Duodenal mucosa (tissue), 2 donors: ENCODE measurements around the gene PMM1.
"Not testable (repeated sequence)": the region's sequence is repeated elsewhere in the genome, so short reads cannot be mapped to it uniquely, and the experiment has no call there.

Experiments used
- H3K27ac ChIP-seq: one replicate; pipeline ENCODE4 v1.7.0; 2013; ENCODE audit warnings: low read depth, low read length
- H3K27me3 ChIP-seq, 2 donors: one replicate each; pipeline ENCODE4 v1.7.0; 2013; ENCODE audit warnings: low read length in 2 of 2, control low read depth in 1 of 2; ENCODE audit not compliant: insufficient read depth in 2 of 2, control insufficient read depth in 1 of 2
- H3K36me3 ChIP-seq, 2 donors: one replicate each; pipeline ENCODE4 v1.7.0; 2013; ENCODE audit warnings: low read length in 2 of 2, control low read depth in 1 of 2; ENCODE audit not compliant: insufficient read depth in 2 of 2, control insufficient read depth in 1 of 2
- H3K4me1 ChIP-seq, 2 donors: one replicate each; pipeline ENCODE4 v1.7.0; 2013; ENCODE audit warnings: low read length in 2 of 2, control low read depth in 1 of 2; ENCODE audit not compliant: insufficient read depth in 2 of 2, control insufficient read depth in 1 of 2
- H3K4me3 ChIP-seq, 2 donors: one replicate each; pipeline ENCODE4 v1.7.0; 2013; ENCODE audit warnings: low read length in 2 of 2, low read depth in 1 of 2
- H3K9ac ChIP-seq, 2 donors: one replicate each; pipeline ENCODE4 v1.7.0; 2013; ENCODE audit warnings: low read length in 2 of 2, low read depth in 1 of 2
- H3K9me3 ChIP-seq, 2 donors: one replicate each; pipeline ENCODE4 v1.7.0; 2013; ENCODE audit warnings: low read length in 2 of 2, control low read depth in 1 of 2; ENCODE audit not compliant: control insufficient read depth in 1 of 2

The PMM1 gene

GRCh38 chr22:41589391-41590241 is at the start of gene PMM1:
TSS of gene PMM1 (minus strand) at chr22:41589840. CDS start at chr22:41589805, 35 bp downstream.
- Histone ChIP-seq H3K9ac (peak within 1 kb of the TSS; percentile 83 to 87), H3K27ac (peak within 1 kb of the TSS; percentile 59), H3K9me3 (no peaks in the 10 kb centered on the region), H3K27me3 (no peaks in the 10 kb centered on the region), H3K36me3 (peaks cover 5 to 10% of the 10 kb centered on the region in 2 donors), H3K4me1 (peaks cover 8 to 15% of the 10 kb centered on the region in 2 donors), H3K4me3 (peak within 1 kb of the TSS; percentile 97)

GRCh38 chr22:41638748-41639147 is 49.1 kb upstream of the PMM1 start:
- Histone ChIP-seq H3K4me3 (no peak overlapping the region), H3K4me1 (no peaks in the 10 kb centered on the region), H3K27ac (no peak overlapping the region), H3K27me3 (no peaks in the 10 kb centered on the region), H3K9ac (no peak overlapping the region), H3K36me3 (peaks cover 26 to 90% of the 10 kb centered on the region in 2 donors), H3K9me3 (no peaks in the 10 kb centered on the region)

GRCh38 chr22:41638124-41638523 is 48.5 kb upstream of the PMM1 start:
- Histone ChIP-seq H3K4me3 (no peak overlapping the region), H3K4me1 (no peaks in the 10 kb centered on the region), H3K36me3 (peaks cover 26 to 86% of the 10 kb centered on the region in 2 donors), H3K27ac (no peak overlapping the region), H3K9me3 (no peaks in the 10 kb centered on the region), H3K9ac (no peak overlapping the region), H3K27me3 (no peaks in the 10 kb centered on the region)

GRCh38 chr22:41637623-41638022 is 48.0 kb upstream of the PMM1 start:
- not testable (repeated sequence) for H3K9me3 ChIP-seq, H3K4me1 ChIP-seq, H3K9ac ChIP-seq, H3K27me3 ChIP-seq, H3K4me3 ChIP-seq, H3K27ac ChIP-seq
- peaks cover 24 to 82% of the 10 kb centered on the region in 2 donors for H3K36me3 ChIP-seq

- H3K27ac ChIP-seq = no peak overlapping the region
- no peak overlapping the region for H3K4me3 ChIP-seq
- no peaks in the 10 kb centered on the region for H3K27me3 ChIP-seq
- no peak overlapping the region for H3K9ac ChIP-seq
- peaks cover 23 to 79% of the 10 kb centered on the region in 2 donors for H3K36me3 ChIP-seq
- H3K9me3 ChIP-seq = no peaks in the 10 kb centered on the region
- H3K4me1 ChIP-seq = no peaks in the 10 kb centered on the region
Measured at GRCh38 chr22:41636467-41636866, 46.8 kb upstream of the PMM1 start.

GRCh38 chr22:41634610-41635009 is 45.0 kb upstream of the PMM1 start:
- H3K4me1 ChIP-seq = not testable (repeated sequence)
- peaks cover 23 to 68% of the 10 kb centered on the region in 2 donors for H3K36me3 ChIP-seq

GRCh38 chr22:41631615-41632014 is 42.0 kb upstream of the PMM1 start:
- H3K36me3 ChIP-seq = peaks cover 24 to 65% of the 10 kb centered on the region in 2 donors
- not testable (repeated sequence) for H3K27me3 ChIP-seq, H3K9me3 ChIP-seq, H3K9ac ChIP-seq, H3K4me3 ChIP-seq, H3K4me1 ChIP-seq, H3K27ac ChIP-seq

More at GRCh38 chr22:41634610-41635009, 45.0 kb upstream of the PMM1 start:
- not testable (repeated sequence) for H3K9ac ChIP-seq, H3K9me3 ChIP-seq, H3K27ac ChIP-seq, H3K4me3 ChIP-seq, H3K27me3 ChIP-seq

- not testable (repeated sequence) for H3K4me3 ChIP-seq, H3K9ac ChIP-seq, H3K27ac ChIP-seq, H3K9me3 ChIP-seq, H3K27me3 ChIP-seq, H3K4me1 ChIP-seq
- peaks cover 19 to 64% of the 10 kb centered on the region in 2 donors for H3K36me3 ChIP-seq
Measured at GRCh38 chr22:41631115-41631514, 41.5 kb upstream of the PMM1 start.

- Histone ChIP-seq H3K4me3 (no peak overlapping the region), H3K27ac (no peak overlapping the region), H3K9ac (no peak overlapping the region), H3K4me1 (peaks cover 8% of the 10 kb centered on the region in 2 donors), H3K27me3 (no peaks in the 10 kb centered on the region), H3K36me3 (peaks cover 19 to 62% of the 10 kb centered on the region in 2 donors), H3K9me3 (no peaks in the 10 kb centered on the region)
Measured at GRCh38 chr22:41625577-41625976, 35.9 kb upstream of the PMM1 start.

GRCh38 chr22:41621911-41622179 is 32.2 kb upstream of the PMM1 start:
- H3K4me1 ChIP-seq = peaks cover 17 to 29% of the 10 kb centered on the region in 2 donors
- peak overlapping the region; percentile 98 for H3K27ac ChIP-seq
- H3K27me3 ChIP-seq = no peaks in the 10 kb centered on the region
- H3K36me3 ChIP-seq = peaks cover 0 to 35% of the 10 kb centered on the region in 2 donors
- peak overlapping the region; percentile 82 to 98 for H3K4me3 ChIP-seq
- H3K9ac ChIP-seq = peak overlapping the region; percentile 95 to 100
- no peaks in the 10 kb centered on the region for H3K9me3 ChIP-seq
